Activated T-helper 1 cell treated with Interleukin-2 at 50 U/mL for 16 hours (primary cell): ENCODE results near the gene ZNF414.

Experiments
- DNase-seq: peaks from one replicate; pipeline ENCODE4 v3.0.0-alpha.2; 2020; ENCODE audit warnings: low read depth

ZNF414 gene

GRCh38 chr19:8463365-8463764, 50.6 kb downstream of the ZNF414 start:
- no peak for DNase-seq

GRCh38 chr19:8462571-8462970, 51.4 kb downstream of the ZNF414 start:
- DNase-seq: no peak

- DNase-seq: no peak
Observed at GRCh38 chr19:8461891-8462290, 52.1 kb downstream of the ZNF414 start.

- DNase-seq: no peak
Observed at GRCh38 chr19:8461376-8461775, 52.6 kb downstream of the ZNF414 start.

DNA sequence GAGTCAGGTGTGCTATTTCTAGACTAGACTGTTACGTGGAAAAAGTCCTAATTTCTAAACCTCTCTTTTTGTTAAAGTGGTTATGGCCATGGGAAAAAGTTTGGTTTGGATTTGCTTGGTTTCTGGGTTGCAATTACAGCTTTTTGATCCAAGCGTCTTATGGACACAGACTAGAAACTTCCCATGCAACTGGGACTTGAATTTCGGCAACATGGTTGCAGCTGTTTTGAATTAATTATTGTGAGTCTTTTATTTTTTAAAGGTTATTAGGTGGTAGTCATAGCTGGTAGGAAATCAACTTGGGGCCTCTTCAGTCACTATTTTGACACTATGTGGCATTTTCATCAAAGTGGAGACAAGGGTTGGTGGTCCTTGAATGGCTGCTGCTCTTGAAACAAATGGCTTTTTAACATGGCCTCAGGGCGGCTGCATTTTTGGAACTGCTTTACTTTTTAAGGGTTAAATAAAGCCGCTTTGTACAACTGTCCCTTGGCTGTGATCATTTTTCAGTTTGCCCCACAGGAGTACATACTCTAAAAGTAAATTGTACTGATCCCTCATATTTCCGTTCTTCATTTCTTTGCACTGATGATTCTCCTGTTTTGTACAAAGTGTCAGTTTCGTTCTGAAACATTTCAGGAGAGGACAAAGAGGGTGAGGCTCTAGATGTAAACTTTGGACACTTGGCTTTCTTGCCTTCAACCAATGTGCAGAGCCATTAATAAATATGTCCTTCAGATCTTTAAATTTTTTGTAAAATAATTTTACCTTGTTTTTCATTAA, 53.3 kb downstream of the ZNF414 start:
- no peak for DNase-seq
